GM18499 (cell line): ENCODE measurements around the gene BRIP1.
A peak's percentile ranks its signal among the peaks of the same experiment; 100 is the strongest.

Experiments used
- ATAC-seq: cut with Tn5 transposase; IDR thresholded peaks from one replicate; pipeline ENCODE4 v1.9.1; 2021; ENCODE audit warnings: moderate number of reproducible peaks; ENCODE audit not compliant: insufficient read depth, unreplicated experiment

Gene BRIP1

DNA sequence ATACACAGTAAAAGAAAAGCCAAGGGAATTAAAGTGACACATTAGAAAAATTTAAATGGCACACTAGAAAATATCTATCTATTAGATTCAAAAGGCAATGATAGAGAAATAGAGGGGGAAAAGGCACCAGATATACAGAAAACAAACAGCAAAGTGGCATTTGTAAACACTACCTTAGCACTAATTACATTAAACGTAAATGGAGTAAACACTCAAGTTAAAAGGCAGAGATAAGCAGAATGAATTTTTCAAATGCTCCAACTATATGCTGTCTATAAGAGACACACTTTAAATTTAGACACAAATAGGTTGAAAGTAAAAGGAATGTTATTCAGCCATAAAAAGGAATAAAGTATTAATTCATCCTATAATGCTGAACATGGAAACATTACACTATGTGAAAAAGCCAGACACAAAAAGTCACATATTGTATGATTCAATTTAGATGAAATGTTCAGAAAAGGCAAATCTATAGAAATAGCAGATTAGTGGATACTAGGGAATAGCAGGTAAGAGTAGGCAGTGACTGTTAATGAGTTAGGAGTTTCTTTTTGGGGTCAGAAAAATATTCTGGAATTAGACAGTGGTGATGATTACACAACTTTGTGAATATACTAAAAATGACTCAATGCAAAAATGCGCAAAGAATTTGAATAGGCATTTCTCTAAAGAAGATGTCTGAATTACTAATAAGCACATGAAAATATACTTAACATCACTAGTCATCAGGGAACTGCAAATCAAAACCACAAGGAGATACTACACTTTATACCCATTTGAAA, 92.4 kb downstream of the BRIP1 start:
- ATAC-seq: no peak

DNA sequence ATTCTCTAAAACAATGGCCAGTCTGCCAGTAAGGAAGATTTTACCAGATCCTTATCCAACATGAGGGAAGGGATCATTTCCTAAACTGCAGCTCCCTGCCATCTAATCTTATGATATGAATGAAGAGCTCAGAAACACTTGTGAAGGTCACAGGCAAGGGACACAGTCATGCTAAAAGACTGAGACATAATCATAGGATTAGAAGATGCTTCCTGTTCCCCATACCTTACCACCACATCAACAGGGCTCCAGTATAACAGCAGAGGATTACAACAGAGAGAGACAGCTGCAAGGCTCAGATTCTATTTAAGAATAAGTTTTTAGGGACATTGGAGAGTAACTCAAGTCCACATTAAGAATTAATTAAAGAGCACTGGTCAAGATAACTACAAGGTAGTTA, 93.3 kb downstream of the BRIP1 start:
- no peak for ATAC-seq

DNA sequence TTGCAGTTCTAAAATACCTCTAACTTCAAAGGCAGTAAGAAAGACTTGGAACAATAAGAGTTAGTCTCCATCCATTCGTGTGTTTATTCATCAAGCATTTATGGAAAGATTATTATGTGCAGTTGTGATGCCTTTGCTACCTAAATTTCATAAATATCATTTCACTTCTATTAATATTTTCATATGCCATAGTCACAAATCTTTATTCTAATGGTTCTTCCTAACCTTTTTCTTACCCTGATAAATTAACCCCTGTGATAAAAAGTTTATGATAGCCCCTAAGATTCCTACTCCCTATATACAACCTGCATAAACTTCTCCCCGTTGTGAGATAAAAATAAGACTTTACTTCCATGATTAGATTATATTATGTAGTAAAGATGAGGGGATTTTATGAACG, 94.9 kb downstream of the BRIP1 start:
- ATAC-seq: no peak

GRCh38 chr17:61766520-61766919, 96.8 kb downstream of the BRIP1 start:
- no peak for ATAC-seq

DNA sequence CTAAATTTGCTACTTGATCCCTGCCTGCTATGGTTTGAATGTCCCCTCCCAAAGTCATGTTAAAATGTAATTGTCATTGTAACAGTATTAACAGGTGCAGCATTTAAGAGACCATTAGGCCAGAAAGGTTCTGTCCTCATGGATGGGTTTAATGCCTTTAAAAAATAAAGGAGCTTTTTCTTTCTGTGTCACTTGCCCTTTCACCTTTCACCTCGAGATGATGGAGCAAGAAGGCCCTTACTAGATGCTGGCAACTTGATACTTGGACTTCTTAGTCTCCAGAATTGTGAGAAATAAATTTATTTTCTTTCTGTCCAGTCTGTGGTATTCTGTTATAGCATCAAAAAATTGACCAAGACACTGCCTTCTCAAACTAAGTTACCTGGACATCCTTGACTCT, 98.5 kb downstream of the BRIP1 start:
- no peak for ATAC-seq

DNA sequence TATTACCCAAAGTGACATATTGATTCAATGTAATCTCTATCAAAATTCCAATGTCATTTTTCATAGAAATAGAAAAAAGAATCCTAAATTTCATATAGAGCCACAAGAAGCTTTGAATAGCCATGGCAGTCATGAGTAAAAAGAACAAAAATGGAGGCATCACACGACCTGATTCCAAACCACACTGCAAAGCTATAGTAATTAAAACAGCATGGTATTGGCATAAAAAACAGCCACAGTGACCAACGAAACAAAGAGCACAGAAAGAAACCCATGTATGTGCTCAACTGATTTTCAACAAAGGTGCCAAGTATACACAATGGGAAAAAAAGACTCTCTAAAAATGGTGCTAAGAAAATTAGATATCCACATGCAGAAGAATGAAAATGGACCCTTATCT, 101.5 kb downstream of the BRIP1 start:
- no peak for ATAC-seq

- no peak for ATAC-seq
These were observed 104.0 kb downstream of the BRIP1 start for GRCh38 chr17:61759362-61759761.

- no peak for ATAC-seq
These were observed 104.9 kb downstream of the BRIP1 start for GRCh38 chr17:61758430-61758829.

DNA sequence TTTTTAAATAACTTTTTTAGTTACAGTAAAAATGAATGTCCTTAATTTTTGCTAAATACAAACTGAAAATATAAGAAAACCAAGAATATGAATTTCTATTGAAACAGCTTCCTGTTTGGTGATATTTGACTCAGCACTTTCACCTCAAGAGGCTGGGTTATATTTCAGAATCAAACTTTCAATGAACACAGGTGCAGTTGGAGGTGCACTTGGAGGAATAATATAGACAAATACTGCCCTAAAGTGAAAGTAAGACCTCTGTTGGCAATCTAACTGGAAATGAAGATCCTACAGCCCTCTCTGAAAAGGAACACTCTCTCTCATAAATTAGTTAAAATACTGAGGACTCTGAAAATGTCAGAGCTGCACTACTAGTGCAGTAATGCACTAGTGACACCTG, 106.2 kb downstream of the BRIP1 start:
- no peak for ATAC-seq

- no peak for ATAC-seq
These were observed 106.8 kb downstream of the BRIP1 start for GRCh38 chr17:61756561-61756960.

DNA sequence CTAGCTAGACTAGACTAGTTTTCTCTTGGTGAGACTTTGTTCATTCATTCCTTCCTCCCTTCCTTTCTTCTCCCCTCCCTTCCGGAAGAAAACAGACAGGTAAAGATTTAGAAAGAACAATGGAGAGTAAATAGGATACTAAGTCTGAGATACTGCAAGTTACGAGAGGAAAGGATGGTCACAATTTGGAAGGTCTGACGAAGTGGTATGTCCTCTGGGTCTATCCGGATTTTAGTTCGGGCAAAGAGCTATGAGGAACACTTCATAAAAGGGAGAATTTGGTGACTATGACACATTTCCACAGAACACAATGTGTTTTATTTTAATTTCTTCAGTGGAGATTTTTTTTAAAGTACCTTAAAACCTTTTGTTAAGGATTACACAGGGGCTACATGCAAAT, 107.7 kb downstream of the BRIP1 start:
- no peak for ATAC-seq

- ATAC-seq: no peak
These were observed 108.2 kb downstream of the BRIP1 start for GRCh38 chr17:61755078-61755477.

DNA sequence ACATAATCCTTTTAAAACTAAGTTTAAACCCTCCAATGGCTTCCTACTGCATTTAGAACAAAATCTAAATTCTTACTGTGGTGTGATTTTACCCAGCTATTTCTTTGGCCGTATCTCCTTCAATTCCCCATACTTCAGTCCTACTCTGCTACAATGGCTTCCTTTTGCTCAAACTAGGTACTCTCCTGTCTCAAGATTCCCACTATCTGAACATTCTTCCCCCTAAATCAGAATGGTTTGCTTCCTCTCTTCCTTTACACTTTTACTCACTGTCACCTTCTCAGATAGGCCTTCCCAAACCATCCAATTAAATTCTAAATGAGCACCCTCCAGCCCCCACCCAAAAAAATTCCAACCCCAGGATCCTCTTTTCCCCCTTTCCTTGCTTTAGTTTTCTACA, 109.2 kb downstream of the BRIP1 start:
- no peak for ATAC-seq

GRCh38 chr17:61753696-61754095, 109.6 kb downstream of the BRIP1 start:
- no peak for ATAC-seq

DNA sequence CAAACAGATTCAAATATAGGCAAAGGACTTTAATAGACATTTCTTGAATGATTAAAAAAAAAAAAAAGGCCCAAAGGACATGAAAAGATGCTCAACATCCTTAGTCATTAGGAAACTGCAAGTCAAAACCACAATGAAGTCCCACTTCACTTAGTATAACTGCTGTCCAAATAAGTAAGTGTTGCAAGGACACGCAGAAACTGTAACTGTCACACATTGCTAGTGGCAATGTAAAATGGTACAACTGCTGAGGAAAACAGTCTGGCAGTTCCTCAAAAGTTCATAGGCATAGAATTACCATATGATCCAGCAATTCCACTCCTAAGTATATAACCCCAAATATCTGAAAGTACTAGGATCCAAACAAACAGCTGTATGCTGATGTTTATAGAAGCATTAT, 112.7 kb downstream of the BRIP1 start:
- ATAC-seq: peak; percentile 68

DNA sequence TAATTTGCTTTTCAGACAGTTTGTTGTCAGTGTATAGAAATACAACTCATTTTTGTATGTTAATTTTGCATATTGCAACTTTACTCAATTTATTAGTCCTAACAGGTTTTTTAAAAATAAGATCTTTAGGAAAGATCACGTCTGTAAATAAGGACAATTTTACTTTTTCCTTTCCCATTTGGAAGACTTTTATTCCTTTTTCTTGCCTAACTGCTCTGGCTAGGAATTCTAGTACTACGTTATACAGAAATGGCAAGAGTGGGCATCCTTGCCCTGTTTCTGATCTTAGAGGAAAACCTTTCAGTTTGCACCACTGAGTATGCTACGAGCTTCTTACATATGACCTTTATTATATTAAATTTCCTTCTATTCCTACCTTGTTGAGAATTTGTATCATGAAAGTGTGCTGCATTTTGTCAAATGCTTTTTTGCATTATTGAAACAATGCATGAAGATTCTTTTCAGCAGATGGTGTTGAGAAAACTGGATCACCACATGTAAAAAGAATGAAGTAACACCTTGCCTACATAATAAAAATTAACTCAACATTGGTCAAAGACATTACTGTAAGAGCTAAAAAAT, 113.4 kb downstream of the BRIP1 start:
- no peak for ATAC-seq

DNA sequence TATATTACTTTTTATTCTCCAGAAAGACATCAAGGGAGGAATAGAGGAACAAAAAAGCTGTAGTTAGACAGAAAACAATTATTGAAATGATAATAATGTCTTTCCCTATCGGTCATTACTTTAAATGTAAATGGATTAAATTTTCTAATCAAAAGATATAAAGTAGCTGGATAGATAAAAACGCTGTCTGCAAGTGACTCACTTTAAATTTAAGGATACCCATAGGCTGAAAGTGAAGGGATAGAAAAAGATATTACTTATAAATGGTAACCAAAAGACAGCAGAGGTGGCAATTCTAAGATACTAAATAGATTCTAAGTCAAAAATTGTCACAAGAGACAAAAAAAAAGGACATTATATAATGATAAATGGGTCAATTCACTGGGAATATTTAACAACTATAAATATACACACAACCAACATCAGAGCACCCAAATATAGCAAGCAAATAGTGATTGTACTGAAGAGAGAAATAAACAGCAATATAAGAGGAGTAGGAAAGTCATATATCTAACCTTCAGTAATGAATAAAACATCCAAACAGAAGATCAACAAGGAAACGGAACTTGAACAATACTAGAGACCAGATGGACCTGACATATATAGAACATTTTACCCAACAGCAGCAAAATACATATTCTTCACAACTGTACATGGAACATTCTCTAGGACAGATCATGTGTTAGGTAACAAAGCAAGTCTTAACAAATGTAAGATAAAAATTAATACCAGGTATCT, 116.9 kb downstream of the BRIP1 start:
- no peak for ATAC-seq

- no peak for ATAC-seq
These were observed 118.5 kb downstream of the BRIP1 start for GRCh38 chr17:61744804-61745203.

- ATAC-seq: no peak
These were observed 119.1 kb downstream of the BRIP1 start for GRCh38 chr17:61744252-61744651.

GRCh38 chr17:61743766-61744165, 119.6 kb downstream of the BRIP1 start:
- no peak for ATAC-seq

DNA sequence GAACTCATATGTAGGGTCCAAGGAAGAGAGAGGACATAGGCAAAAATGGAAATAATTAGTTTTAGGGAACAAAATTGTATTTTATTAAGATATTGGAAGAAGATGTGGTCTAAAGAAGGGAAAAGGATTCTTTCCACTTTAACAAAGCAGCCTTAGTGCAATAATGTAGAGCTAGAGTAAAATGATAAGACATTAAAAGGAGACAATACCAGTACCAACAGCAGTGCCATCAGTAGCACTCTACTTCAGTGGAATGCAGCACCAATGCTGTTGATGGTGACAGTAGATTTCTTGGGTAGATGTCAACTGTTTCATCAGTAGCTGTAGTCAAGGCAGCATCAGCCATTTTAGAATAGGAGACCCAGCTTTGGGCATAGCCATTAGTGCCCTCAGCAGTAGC, 124.3 kb downstream of the BRIP1 start:
- ATAC-seq: no peak

DNA sequence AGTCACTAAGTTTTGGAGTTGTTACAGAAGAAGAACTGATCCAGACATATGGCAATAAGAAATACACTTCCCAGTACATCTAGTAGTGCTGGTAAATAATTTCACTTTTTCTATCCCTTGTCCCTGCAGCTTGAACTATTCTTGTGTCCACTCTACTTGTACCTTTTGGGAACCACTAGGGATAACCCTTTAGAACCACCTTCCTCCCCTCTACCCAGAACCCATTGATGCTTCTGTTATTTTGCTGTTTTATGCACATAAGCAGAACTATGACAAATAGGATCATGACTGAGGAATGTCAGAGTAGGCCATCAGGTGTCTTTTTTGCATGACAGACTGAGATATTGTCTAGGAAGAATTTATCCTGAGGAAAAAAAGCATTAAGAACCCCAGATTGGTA, 125.1 kb downstream of the BRIP1 start:
- ATAC-seq: no peak
